ENCODE results near the gene DNMBP. TPM values are rescaled to one million over a fixed set of nuclear protein-coding genes. Genes with fewer than 3 reads are reported as not detected.

DNMBP gene
- total and polyA plus RNA-seq, 2 experiments from 2014 or later: 13.4 to 31.2 TPM

GRCh38 chr10:99915414-99915813 is 94.3 kb downstream of the DNMBP start (continued):
- TF ChIP-seq ZNF462 (CRISPR knock-in tag; IDR thresholded peaks at IDR 0.05): no peak

GRCh38 chr10:99914236-99914635 is 95.5 kb downstream of the DNMBP start:
- Histone ChIP-seq H3K9me2 (ENCODE audit: insufficient read depth) (no peaks in the 10 kb centered on the region), H3F3A (replicated peaks; ENCODE audit: low read depth) (peaks cover 10% of the 10 kb centered on the region), H4K20me1 (replicated peaks; ENCODE audit: insufficient read depth) (peaks cover 9% of the 10 kb centered on the region), H3K4me2 (peak overlapping the region; percentile 37; the same call in 1 of the 2 replicates), H3K79me2 (replicated peaks; ENCODE audit: insufficient read depth) (peaks cover 60% of the 10 kb centered on the region), H3K4me3 (no peak overlapping the region), H3K27me3 (ENCODE audit: insufficient read depth) (no peaks in the 10 kb centered on the region), H3K27ac (ENCODE audit: low read depth) (peak overlapping the region; percentile 97), H3K4me1 (ENCODE audit: insufficient read depth) (peaks cover 40% of the 10 kb centered on the region), H3K36me3 (ENCODE audit: insufficient read depth) (peaks cover 2% of the 10 kb centered on the region; the same call in 1 of the 2 replicates), H2AFZ (no peak overlapping the region)
- H3K4me1 Mint-ChIP-seq: peaks cover 43% of the 10 kb centered on the region
- no peak for TF ChIP-seq POLR2AphosphoS5 (IDR thresholded peaks at IDR 0.05; ENCODE audit: low read depth)
- TF ChIP-seq REST (IDR thresholded peaks at IDR 0.05; ENCODE audit: unreplicated experiment): no peak
- TF ChIP-seq EZH2phosphoT487 (IDR thresholded peaks at IDR 0.05; ENCODE audit: unreplicated experiment): no peak
- H3K9me3 Mint-ChIP-seq: no peaks in the 10 kb centered on the region; the same call in 2 of the 3 replicates
- H3K36me3 Mint-ChIP-seq (ENCODE audit: low read depth): peaks cover 31% of the 10 kb centered on the region; the same call in 2 of the 3 replicates
- peaks cover 16% of the 10 kb centered on the region for H3K27me3 Mint-ChIP-seq (ENCODE audit: insufficient read depth, low read depth, poor library complexity)
- H3K27ac Mint-ChIP-seq: peak overlapping the region; percentile 94
- no peak for DNase-seq (ENCODE audit: low spot score)
- peak; percentile 22 for ATAC-seq
- H3K4me3 Mint-ChIP-seq: peak overlapping the region; percentile 36

Data from GM23338 (cell line).